Fibroblast of lung (primary cell): Measurements from ENCODE around the gene MYADM.

Source experiments
- EZH2 ChIP-seq: IDR thresholded peaks from 2 replicates; pipeline ENCODE4 v1.5.1; 2012; ENCODE audit warnings: low read length, control low read depth, mild to moderate bottlenecking; ENCODE audit errors: missing control alignments
- TF ChIP-seq, protein P1 (sequence below), 2 donors: IDR thresholded peaks in 1 of 2; conservative IDR thresholded peaks in 1 of 2; 1 replicate in 1 of 2; 2 replicates in 1 of 2; pipeline ENCODE4 v1.5.1; 2011 to 2012; ENCODE audit warnings: low read length in 2 of 2, control low read depth in 1 of 2, inconsistent platforms in 1 of 2, low read depth in 1 of 2, mild to moderate bottlenecking in 1 of 2

GRCh38 chr19:53866865-53867224 is 838 bp upstream of the MYADM start:
- TF ChIP-seq, protein P1, sequence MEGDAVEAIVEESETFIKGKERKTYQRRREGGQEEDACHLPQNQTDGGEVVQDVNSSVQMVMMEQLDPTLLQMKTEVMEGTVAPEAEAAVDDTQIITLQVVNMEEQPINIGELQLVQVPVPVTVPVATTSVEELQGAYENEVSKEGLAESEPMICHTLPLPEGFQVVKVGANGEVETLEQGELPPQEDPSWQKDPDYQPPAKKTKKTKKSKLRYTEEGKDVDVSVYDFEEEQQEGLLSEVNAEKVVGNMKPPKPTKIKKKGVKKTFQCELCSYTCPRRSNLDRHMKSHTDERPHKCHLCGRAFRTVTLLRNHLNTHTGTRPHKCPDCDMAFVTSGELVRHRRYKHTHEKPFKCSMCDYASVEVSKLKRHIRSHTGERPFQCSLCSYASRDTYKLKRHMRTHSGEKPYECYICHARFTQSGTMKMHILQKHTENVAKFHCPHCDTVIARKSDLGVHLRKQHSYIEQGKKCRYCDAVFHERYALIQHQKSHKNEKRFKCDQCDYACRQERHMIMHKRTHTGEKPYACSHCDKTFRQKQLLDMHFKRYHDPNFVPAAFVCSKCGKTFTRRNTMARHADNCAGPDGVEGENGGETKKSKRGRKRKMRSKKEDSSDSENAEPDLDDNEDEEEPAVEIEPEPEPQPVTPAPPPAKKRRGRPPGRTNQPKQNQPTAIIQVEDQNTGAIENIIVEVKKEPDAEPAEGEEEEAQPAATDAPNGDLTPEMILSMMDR (conservative IDR thresholded peaks at IDR 0.05 in 1 of 2, IDR thresholded peaks at IDR 0.05 in 1 of 2; ENCODE audit: low read depth in 1 of 2, low read length in 2 of 2), result no peak
- no peak for TF ChIP-seq EZH2
